Spleen (tissue), 7 donors: ENCODE data around the gene DNAJC15.

Experiments used
- POLR2A ChIP-seq, 3 donors: fragments of 450-650 bp; IDR thresholded peaks; one replicate each; pipeline ENCODE4 v1.5.1; 2017; ENCODE audit warnings: antibody characterized with exemption in 3 of 3, mild to moderate bottlenecking in 1 of 3
- POLR2AphosphoS5 ChIP-seq, 3 donors: sonication (generic); formaldehyde crosslinking; IDR thresholded peaks; one replicate each; pipeline ENCODE4 v1.5.1; 2017; ENCODE audit warnings: antibody characterized with exemption in 3 of 3
- TF ChIP-seq, protein P1 (sequence below), 11 experiments: fragments of 200-600 bp in 7 of 11; fragments of 450-650 bp in 4 of 11; sonication (generic) in 4 of 11; IDR thresholded peaks in 8 of 11; conservative IDR thresholded peaks in 3 of 11; 1 replicate in 7 of 11; 2 replicates in 4 of 11; pipeline versions ENCODE4 v1.4.0 to v1.8.0; 2016 to 2021; ENCODE audit warnings: antibody characterized with exemption in 11 of 11, inconsistent platforms in 4 of 11, mild to moderate bottlenecking in 1 of 11
- donor health status: DM: no; HTN: no; CAD: no; lungs with moderate emphysema.
- donor health status: DM: no; HTN: no; CAD: no.
- donor health status: DM: no; HTN: no; CAD: no.

- TF ChIP-seq POLR2AphosphoS5 (IDR thresholded peaks at IDR 0.05) (no peak), POLR2A (IDR thresholded peaks at IDR 0.05) (no peak)
- TF ChIP-seq, protein P1, sequence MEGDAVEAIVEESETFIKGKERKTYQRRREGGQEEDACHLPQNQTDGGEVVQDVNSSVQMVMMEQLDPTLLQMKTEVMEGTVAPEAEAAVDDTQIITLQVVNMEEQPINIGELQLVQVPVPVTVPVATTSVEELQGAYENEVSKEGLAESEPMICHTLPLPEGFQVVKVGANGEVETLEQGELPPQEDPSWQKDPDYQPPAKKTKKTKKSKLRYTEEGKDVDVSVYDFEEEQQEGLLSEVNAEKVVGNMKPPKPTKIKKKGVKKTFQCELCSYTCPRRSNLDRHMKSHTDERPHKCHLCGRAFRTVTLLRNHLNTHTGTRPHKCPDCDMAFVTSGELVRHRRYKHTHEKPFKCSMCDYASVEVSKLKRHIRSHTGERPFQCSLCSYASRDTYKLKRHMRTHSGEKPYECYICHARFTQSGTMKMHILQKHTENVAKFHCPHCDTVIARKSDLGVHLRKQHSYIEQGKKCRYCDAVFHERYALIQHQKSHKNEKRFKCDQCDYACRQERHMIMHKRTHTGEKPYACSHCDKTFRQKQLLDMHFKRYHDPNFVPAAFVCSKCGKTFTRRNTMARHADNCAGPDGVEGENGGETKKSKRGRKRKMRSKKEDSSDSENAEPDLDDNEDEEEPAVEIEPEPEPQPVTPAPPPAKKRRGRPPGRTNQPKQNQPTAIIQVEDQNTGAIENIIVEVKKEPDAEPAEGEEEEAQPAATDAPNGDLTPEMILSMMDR (IDR thresholded peaks at IDR 0.05 in 8 of 11, conservative IDR thresholded peaks at IDR 0.05 in 3 of 11), result no peak
Observed at GRCh38 chr13:43019811-43020210, 3.6 kb upstream of the DNAJC15 start.
